Fibroblast of mammary gland (primary cell): Measurements from ENCODE around the gene DDX47.

Experiments used
- DNase-seq: peaks from one replicate; pipeline ENCODE4 v3.0.0-alpha.2; 2010; ENCODE audit warnings: low read depth
- H3K4me3 ChIP-seq: 2 replicates; pipeline ENCODE4 v1.5.1; 2011; ENCODE audit warnings: low read depth, mild to moderate bottlenecking, low read length, moderate library complexity; ENCODE audit not compliant: control insufficient read depth
- CTCF ChIP-seq: conservative IDR thresholded peaks from 2 replicates; pipeline ENCODE4 v1.5.1; 2011; ENCODE audit warnings: low read depth, low read length, inconsistent platforms; ENCODE audit not compliant: control insufficient read depth, insufficient read depth

Gene DDX47

GRCh38 chr12:12821975-12822374, 8.8 kb downstream of the DDX47 start:
- no peak for DNase-seq
- H3K4me3 ChIP-seq, result no peak overlapping the region
- TF ChIP-seq CTCF, result no peak

DNA sequence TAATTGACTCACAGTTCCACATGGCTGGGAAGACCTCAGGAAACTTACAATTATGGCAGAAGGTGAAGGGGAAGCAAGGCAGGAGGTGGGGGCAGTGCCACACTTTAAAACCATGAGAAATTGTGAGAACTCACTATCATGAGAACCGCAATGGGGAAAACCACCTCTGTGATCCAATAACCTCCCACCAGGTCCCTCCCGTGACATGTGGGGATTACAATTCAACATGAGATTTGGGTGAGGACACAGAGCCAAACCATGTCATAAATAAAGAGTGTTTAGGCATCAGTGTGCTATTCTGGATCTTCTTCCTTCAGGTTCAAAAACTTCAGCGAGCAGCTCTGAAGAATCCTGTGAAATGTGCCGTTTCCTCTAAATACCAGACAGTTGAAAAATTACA, 9.7 kb downstream of the DDX47 start:
- no peak for DNase-seq
- TF ChIP-seq CTCF, result no peak
- no peak overlapping the region for H3K4me3 ChIP-seq

- DNase-seq, result no peak
- TF ChIP-seq CTCF, result no peak
Observed at GRCh38 chr12:12823300-12823699, 10.2 kb downstream of the DDX47 start.

DNA sequence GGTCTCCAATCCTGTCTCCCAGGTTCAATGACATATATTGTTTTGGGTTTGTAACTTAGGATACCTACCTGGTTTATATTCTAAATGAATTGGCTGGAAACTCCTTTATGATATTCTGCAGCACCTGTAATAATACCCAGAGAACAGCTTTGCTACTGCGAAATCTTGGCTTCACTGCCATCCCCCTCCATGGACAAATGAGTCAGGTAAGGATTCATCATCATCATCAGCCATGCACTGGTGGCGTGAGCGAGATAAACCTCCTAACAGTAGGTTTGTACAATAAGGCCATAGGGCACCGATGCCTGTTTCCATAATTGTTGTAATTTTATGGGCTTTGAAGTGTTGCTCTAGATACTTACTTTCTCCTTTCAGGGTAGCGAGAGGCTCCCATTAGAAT, 10.7 kb downstream of the DDX47 start:
- no peak overlapping the region for H3K4me3 ChIP-seq
- DNase-seq, result no peak
- no peak for TF ChIP-seq CTCF

More at GRCh38 chr12:12823300-12823699, 10.2 kb downstream of the DDX47 start:
- H3K4me3 ChIP-seq, result no peak overlapping the region

DNA sequence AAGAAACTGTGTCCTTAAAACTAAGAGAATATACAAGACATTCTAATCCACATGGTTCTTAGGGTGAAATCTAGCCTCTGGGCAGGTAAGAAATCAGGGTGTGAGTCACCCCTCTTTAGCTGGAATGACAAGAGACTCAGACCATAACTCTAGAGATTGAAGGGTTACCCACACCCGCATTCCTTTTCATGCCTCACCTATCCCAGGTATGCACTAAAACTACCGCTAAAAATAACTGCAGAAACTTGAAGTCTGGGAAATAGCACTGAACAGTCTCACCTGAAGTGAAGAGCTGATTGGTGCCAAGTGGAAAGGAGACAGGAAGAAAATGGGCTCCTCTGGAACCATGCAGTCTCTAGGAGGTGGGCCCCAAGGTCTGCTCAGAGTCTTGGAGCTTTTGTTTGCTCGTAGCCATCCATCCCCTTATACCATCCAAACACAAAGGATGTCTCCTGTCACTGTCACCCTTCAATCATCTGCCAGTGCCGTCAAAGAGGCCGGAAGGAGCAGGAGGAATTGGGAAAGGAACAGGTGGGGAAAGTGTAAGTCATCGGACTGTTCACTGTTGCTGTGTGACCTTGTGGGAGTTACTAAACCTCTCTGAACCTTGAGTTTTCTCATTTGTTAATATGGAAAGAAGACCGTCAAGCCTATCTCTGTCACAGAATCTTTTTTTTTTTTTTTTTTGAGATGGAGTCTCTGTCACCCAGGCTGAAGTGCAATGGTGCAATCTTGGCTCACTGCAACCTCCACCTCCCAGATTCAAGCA, 22.4 kb downstream of the DDX47 start:
- TF ChIP-seq CTCF, result no peak
- H3K4me3 ChIP-seq, result no peak overlapping the region
- DNase-seq, result no peak

DNA sequence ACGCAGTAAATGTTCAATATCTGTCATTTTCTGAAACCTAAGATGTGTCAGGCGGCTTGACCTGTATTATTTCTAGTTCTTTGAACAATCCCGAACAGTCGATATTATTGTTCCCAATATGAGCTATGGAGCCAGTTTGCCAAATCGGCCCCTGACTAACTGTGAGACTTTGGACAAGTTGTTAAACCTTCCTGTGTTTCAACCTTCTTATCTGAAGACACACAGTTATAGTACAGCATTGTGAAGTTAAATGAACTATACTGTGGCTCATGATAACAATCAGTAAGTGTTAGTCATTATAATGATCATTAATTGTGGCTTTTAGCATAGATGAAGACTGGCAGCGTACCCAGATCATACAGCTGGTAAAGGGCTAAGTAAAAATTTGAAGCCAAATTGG, 23.4 kb downstream of the DDX47 start:
- DNase-seq, result no peak
- no peak overlapping the region for H3K4me3 ChIP-seq
- TF ChIP-seq CTCF, result no peak
